Activated T-helper 2 cell treated with anti-CD3 and anti-CD28 coated beads, Interferon-gamma antibody, Interleukin-2, Interleukin-4, amounts not matched to agents 10 μg/mL and 5 μg/mL and 100 μg/mL, durations not matched to agents 14 hours and 24 hours and 36 hours (primary cell): ENCODE data around the gene AMER3. TPM values are rescaled to one million over a fixed set of nuclear protein-coding genes. Genes with fewer than 3 reads are reported as not detected.

ENCODE experiments used
- DNase-seq: peaks from one replicate; pipeline ENCODE4 v3.0.0; 2021; ENCODE audit warnings: low spot score
- H3K27ac Mint-ChIP-seq: one replicate; pipeline ENCODE4 v1.8.0; 2021; ENCODE audit warnings: mixed read lengths
- H3K27me3 Mint-ChIP-seq: one replicate; pipeline ENCODE4 v1.8.0; 2021; ENCODE audit warnings: low read depth, mixed read lengths
- H3K36me3 Mint-ChIP-seq: one replicate; pipeline ENCODE4 v1.8.0; 2021; ENCODE audit warnings: low read depth, mixed read lengths
- H3K4me1 Mint-ChIP-seq: one replicate; pipeline ENCODE4 v1.8.0; 2021; ENCODE audit warnings: low read depth, mixed read lengths
- H3K4me3 Mint-ChIP-seq: one replicate; pipeline ENCODE4 v1.8.0; 2021; ENCODE audit warnings: low read depth, mild to moderate bottlenecking, moderate library complexity, mixed read lengths
- H3K9me3 Mint-ChIP-seq: one replicate; pipeline ENCODE4 v1.8.0; 2021; ENCODE audit warnings: mixed read lengths
- intact Hi-C: fragments of 100-400 bp; cut with micrococcal nuclease; formaldehyde crosslinking; loops from one replicate; pipeline ENCODE4 v1.15.1; 2023
- total RNA-seq: library from RNA; stranded (reverse); gene quantifications from 2 replicates; pipeline ENCODE4 v1.2.3, GENCODE V29; 2022

AMER3 gene
- total RNA-seq, 1 donor from 2014 or later: not detected

DNA sequence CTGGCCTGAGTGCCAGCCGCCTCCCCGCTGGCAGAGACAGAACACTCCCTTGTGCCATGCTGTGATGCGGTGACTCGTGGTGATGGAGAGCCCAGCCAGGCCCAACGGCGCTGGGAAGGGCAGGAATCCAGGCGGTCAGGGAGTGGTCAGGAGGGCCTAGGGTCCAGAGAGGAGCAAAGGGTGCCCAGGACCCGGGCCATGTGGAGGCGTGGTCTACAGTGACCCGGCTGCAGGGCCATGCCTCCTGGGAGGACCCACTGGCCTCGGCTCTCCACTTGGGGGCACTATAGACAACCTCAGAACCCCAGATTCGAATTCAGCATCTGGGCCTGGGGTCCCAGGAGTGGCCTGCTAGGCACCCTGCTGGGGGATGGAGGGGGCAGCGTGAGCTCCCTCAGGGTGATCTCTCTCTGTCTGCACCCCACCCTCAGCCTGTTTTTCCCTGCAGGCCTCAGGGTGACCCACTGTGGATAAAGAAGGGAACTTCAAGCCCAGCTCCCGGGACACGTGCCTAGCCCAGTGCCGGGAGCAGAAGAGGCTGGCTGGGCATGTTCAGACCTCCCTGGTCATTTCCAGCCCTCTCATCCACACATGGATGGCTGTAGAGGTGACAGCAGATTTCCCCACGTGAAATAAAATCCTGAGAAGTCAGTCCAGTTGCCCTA, 13.0 kb downstream of the AMER3 start:
- Mint-ChIP-seq H3K27ac (no peak overlapping the region), H3K36me3 (no peaks in the 10 kb centered on the region), H3K4me3 (no peak overlapping the region), H3K4me1 (no peaks in the 10 kb centered on the region), H3K27me3 (no peaks in the 10 kb centered on the region), H3K9me3 (no peaks in the 10 kb centered on the region)
- no peak for DNase-seq
- intact Hi-C loops: no loop called here

DNA sequence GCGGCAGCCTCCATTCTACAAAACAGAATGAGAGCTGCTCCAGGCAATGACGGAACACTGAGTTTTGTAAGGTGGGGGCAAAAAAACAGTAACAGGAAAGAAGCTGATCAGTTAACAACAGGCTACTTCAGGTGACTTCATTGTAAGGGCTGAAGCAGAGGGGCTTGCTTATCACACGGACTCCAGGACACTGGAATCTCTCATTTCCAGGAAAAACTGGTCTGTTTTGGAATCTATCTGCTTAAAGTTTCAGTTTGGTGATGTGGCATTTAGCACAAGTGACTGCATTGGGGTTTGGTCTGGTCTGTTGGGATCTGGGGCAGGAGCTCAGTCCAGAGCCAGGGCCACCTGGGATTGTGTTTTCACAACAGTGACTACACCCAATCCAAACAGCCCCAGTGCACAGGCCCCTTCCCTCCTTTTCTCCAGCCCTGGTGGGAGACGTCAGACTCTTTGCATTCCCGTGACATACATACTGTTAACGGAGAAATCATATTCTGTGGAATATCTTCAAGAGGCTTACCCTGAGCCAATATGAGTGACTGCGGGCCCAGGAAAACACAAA, 14.1 kb downstream of the AMER3 start:
- H3K27ac Mint-ChIP-seq: no peak overlapping the region
- H3K4me3 Mint-ChIP-seq: no peak overlapping the region
- intact Hi-C loops: no loop called here
- H3K9me3 Mint-ChIP-seq: no peaks in the 10 kb centered on the region
- no peak for DNase-seq
- no peaks in the 10 kb centered on the region for H3K4me1 Mint-ChIP-seq
- H3K27me3 Mint-ChIP-seq: no peaks in the 10 kb centered on the region
- no peaks in the 10 kb centered on the region for H3K36me3 Mint-ChIP-seq

DNA sequence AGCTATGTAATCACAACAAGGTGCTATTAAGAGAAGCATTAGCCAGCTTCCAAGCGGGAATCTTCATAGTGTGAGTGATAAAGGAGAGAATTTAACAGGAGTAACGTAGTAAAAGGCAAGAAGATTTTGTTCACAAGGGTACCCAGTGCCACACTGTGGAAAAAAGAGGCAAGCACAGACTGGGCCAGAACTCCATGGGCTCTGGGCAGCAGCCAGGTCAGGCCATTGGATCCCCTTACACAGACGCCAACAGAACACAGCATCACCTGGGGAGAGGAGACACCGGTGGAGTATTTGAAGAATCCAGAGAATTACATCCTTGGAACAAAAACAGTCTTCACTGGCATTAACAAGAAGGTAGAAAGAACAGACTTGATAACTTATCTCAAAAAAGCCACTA, 21.2 kb downstream of the AMER3 start:
- Mint-ChIP-seq H3K27me3 (peaks cover 2% of the 10 kb centered on the region), H3K9me3 (no peaks in the 10 kb centered on the region), H3K4me1 (no peaks in the 10 kb centered on the region), H3K27ac (no peak overlapping the region), H3K4me3 (no peak overlapping the region), H3K36me3 (no peaks in the 10 kb centered on the region)
- DNase-seq: no peak
- intact Hi-C loops: no loop called here

DNA sequence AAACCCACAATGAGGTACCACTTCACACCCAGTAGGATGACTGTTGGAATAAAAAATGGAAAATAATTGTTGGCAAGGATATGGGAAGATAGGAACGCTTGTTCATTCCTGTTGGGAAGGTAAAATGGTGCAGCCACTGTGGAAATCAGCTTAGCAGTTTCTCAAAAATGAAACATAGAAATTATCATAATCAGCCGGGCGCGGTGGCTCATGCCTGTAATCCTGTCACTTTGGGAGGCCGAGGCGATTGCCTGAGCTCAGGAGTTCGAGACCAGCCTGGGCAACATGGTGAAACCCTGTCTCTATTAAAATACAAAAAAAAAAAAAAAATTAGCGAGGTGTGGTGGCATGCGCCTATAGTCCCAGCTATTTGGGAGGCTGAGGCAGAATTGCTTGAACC, 23.4 kb downstream of the AMER3 start:
- intact Hi-C loops: no loop called here
- Mint-ChIP-seq H3K27ac (no peak overlapping the region), H3K4me3 (no peak overlapping the region), H3K36me3 (no peaks in the 10 kb centered on the region), H3K4me1 (no peaks in the 10 kb centered on the region), H3K27me3 (peaks cover 2% of the 10 kb centered on the region), H3K9me3 (no peaks in the 10 kb centered on the region)
- DNase-seq: no peak

DNA sequence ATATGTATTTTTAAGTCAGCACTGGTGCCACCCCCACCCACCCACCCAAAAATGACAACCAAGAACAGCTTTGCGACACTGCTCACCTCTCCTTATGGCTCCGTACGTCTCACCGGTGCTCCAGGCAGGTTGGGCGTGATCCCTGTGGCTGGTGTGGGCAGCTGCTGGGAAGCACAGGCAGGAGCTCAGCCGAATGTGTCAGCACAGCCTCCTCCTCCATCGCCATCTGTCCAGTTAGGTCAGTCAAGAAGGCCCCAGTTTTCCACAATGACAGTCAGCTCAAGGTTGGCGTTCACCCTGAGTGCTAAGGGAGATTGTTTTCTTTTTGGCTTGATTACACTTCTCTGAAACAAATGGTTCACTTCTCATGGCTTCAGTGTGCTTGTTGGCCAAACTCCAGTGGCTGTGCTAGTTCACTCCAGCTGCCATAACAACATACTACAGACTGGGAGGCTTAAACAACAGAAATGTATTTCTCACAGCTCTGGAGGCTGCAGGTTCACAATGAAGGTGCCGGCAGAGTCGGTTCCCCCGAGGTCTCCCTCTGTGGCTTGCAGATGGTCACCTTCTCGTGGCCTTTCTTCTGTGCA, 30.2 kb downstream of the AMER3 start:
- no peak for DNase-seq
- no peaks in the 10 kb centered on the region for H3K4me1 Mint-ChIP-seq
- H3K9me3 Mint-ChIP-seq: no peaks in the 10 kb centered on the region
- intact Hi-C loops: no loop called here
- no peak overlapping the region for H3K4me3 Mint-ChIP-seq
- H3K36me3 Mint-ChIP-seq: no peaks in the 10 kb centered on the region
- no peak overlapping the region for H3K27ac Mint-ChIP-seq
- no peaks in the 10 kb centered on the region for H3K27me3 Mint-ChIP-seq

DNA sequence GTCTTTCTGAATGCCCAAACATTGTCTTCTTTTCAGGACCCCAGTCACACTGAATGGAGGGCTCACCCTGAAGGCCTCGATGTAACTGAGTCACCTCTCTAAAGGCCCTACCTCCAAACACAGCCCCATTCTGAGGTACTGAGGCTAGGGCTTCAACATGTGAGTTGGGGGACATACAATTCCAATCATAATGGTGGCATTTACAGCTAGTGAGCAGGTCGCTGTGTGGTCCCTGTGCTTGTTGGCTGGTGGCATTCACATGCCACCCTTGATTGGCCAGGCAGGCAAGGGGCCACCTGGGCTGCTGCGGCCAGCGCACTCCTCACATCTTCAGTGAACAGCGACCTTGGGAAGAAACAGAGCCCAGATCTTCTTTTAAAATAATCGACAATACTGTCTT, 30.7 kb downstream of the AMER3 start:
- intact Hi-C loops: no loop called here
- no peaks in the 10 kb centered on the region for H3K4me1 Mint-ChIP-seq
- H3K4me3 Mint-ChIP-seq: no peak overlapping the region
- no peak for DNase-seq
- no peaks in the 10 kb centered on the region for H3K27me3 Mint-ChIP-seq
- no peaks in the 10 kb centered on the region for H3K9me3 Mint-ChIP-seq
- no peaks in the 10 kb centered on the region for H3K36me3 Mint-ChIP-seq
- no peak overlapping the region for H3K27ac Mint-ChIP-seq

DNA sequence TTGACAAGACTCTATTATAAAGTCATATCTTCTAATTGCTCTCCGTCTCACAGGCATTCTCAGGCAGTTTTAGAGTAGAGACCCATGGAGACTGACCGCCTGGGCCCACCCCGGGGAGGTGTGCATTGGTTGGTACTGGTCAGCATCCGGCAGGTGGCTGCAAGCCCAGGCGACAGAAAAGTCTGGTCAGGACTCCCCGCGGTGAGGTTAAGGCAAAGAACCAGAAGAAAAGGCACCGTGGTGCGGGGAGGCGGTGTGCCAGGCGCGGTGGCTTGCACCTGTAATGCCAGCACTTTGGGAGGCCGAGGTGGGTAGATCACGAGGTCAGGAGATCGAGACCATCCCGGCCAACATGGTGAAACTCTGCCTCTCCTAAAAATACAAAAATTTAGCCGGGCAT, 32.5 kb downstream of the AMER3 start:
- H3K4me1 Mint-ChIP-seq: no peaks in the 10 kb centered on the region
- H3K36me3 Mint-ChIP-seq: no peaks in the 10 kb centered on the region
- intact Hi-C loops: no loop called here
- H3K4me3 Mint-ChIP-seq: no peak overlapping the region
- H3K27me3 Mint-ChIP-seq: no peaks in the 10 kb centered on the region
- no peak overlapping the region for H3K27ac Mint-ChIP-seq
- no peak for DNase-seq
- no peaks in the 10 kb centered on the region for H3K9me3 Mint-ChIP-seq

DNA sequence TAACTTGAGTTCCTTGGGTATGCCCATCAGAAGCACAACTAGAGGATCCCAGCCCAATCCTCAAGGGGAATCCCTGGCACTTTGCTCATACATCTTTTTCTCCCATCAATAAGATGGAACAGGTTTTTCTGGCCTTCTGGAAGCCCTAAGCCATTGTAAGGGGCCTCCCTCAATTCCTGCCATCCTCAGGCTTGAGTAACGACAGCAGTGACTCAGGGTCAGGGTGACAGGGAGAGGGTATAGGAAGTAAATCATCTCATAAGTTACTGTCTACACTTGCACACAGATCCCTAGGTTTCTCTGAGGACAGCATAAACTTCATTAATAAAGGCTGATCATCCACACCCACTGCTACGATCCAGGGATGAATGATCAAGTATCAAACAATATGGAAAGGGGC, 35.0 kb downstream of the AMER3 start:
- DNase-seq: no peak
- Mint-ChIP-seq H3K4me1 (no peaks in the 10 kb centered on the region), H3K27me3 (peaks cover 7% of the 10 kb centered on the region), H3K4me3 (no peak overlapping the region), H3K9me3 (no peaks in the 10 kb centered on the region), H3K27ac (no peak overlapping the region), H3K36me3 (no peaks in the 10 kb centered on the region)
- intact Hi-C loops: no loop called here

DNA sequence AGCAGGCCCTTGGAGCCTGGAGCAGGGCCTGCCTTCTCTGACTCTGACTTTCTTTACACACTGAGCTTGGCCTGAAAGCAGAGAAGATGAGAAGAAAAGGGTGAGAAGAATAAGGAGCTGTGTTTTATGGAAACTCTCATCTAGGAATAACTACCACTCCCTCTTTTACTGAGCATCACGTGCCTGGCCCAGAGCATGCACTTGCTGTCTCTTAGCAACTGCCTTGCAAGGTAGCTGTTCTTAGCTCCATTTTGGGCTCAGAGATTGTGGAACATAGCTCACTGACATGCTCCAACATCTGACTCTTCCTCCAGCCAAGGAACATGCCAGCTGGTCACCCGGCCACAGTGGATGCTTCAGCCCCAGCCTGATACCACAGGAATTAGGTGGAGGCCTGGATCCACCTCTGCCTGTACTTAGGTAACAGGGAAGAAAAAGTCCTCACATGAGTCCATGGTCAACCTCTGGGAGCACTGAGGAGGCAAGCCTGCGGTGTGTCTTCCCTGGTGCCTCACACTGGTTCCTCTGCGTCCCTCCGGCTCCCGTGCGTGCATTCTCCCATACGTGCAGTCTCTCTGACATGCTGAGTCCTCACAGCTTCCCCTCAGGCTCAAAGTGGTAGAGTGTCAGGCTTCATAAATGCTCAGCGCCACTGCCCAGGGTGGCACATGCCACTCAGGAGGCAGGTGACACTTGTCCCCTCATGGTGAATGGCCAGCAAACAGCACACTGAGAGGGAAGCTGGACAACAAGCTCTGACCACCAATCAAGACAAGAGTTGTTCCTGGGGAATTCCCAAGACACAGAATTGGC, 35.7 kb downstream of the AMER3 start:
- Mint-ChIP-seq H3K27me3 (peaks cover 7% of the 10 kb centered on the region), H3K36me3 (no peaks in the 10 kb centered on the region), H3K27ac (no peak overlapping the region), H3K4me3 (no peak overlapping the region), H3K4me1 (no peaks in the 10 kb centered on the region), H3K9me3 (no peaks in the 10 kb centered on the region)
- no peak for DNase-seq
- intact Hi-C loops: no loop called here

DNA sequence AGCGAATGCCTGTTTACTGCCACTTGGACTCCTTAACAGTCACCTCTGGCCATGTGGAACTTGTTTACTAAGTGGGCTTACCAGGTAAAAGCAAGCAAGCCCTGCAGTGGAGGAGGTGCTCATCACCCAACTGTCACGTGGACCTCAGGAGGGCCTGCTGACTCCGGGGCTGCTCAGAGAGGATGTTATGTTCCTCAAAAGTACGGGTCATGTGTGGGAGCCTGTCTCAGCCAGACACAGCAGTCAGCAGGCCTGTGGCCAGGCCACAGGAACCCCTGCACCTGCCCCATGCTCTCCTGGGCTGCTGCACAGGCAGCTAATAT, 36.2 kb downstream of the AMER3 start:
- Mint-ChIP-seq H3K27ac (no peak overlapping the region), H3K9me3 (no peaks in the 10 kb centered on the region), H3K36me3 (no peaks in the 10 kb centered on the region), H3K4me1 (no peaks in the 10 kb centered on the region), H3K4me3 (no peak overlapping the region), H3K27me3 (peaks cover 7% of the 10 kb centered on the region)
- DNase-seq: no peak
- intact Hi-C loops: no loop called here

DNA sequence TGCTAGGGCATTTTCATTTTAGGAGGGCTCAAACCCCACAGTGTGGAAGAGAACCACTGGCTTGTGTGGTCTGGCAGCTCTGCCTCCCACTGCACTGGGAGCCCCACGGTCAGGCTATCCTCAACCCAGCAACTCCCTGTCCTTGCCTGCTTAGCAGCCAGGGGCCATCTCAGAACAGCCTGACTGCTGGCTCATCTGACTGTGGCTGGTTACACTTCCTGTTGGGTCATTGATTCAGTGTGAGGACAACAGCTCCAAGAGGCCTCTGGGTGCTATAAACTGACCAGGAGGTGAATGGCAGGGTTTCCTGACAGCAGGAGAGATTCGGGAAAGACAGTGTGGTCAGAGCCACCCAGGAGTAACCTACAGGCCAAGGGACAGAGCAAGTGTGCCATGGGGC, 40.1 kb downstream of the AMER3 start:
- Mint-ChIP-seq H3K4me3 (no peak overlapping the region), H3K27me3 (peaks cover 13% of the 10 kb centered on the region), H3K27ac (no peak overlapping the region), H3K36me3 (no peaks in the 10 kb centered on the region), H3K4me1 (no peaks in the 10 kb centered on the region), H3K9me3 (no peaks in the 10 kb centered on the region)
- intact Hi-C loops: loop anchor here (5.0 kb wide), 1 partner anchor 68 kb away; the partner anchor contains the start of gene GPR148
- DNase-seq: no peak

DNA sequence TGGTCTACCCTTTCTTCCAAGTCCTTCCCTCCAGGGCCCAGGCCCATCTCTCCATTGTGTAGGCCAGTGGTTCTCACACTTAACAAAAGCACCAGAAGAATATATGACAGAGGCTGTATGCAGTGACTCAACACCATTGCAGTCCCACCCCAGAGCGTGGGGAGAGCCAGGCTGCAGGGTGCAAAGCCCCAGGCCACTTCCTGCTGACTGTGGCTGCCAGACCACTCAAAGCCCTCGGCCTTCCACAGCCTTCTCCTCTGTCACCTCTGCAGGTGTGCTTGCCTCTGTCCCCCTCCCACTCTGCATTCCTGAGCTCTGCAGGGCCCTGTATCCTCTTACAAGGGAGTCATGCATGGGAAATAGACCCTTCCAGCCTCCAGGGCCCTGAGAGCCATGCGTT, 41.0 kb downstream of the AMER3 start:
- Mint-ChIP-seq H3K4me1 (no peaks in the 10 kb centered on the region), H3K27me3 (peaks cover 13% of the 10 kb centered on the region), H3K27ac (no peak overlapping the region), H3K4me3 (no peak overlapping the region), H3K9me3 (no peaks in the 10 kb centered on the region), H3K36me3 (no peaks in the 10 kb centered on the region)
- intact Hi-C loops: loop anchor here (5.0 kb wide), 1 partner anchor 69 kb away; the partner anchor contains the start of gene GPR148
- no peak for DNase-seq
